HepG2 (cell line): ENCODE data around the gene ABCA8. TPM values are rescaled to one million over a fixed set of nuclear protein-coding genes. Genes with fewer than 3 reads are reported as not detected.

Source experiments
- AHR ChIP-seq: IDR thresholded peaks from 2 replicates; pipeline ENCODE4 v1.6.1; 2018; ENCODE audit warnings: missing genetic modification reagents, missing compliant biosample characterization
- BORCS8-MEF2B ChIP-seq: sonication (generic); formaldehyde crosslinking; IDR thresholded peaks from 2 replicates; pipeline ENCODE4 v1.8.0; 2022; ENCODE audit warnings: mild to moderate bottlenecking, missing genetic modification reagents
- EHMT2 ChIP-seq: fragments of 200-600 bp; sonication (generic); IDR thresholded peaks from 2 replicates; pipeline ENCODE4 v1.7.0; 2017; ENCODE audit warnings: antibody characterized with exemption, low read depth, low read length, borderline replicate concordance
- ELF3 ChIP-seq: IDR thresholded peaks from 2 replicates; pipeline ENCODE4 v1.6.1; 2016; ENCODE audit warnings: missing genetic modification reagents, missing compliant biosample characterization
- ESRRA ChIP-seq: sonication (generic); formaldehyde crosslinking; IDR thresholded peaks from 2 replicates; pipeline ENCODE4 v1.5.1; 2020; ENCODE audit warnings: mild to moderate bottlenecking, low read depth, missing genetic modification reagents
- GABPB1 ChIP-seq: IDR thresholded peaks from 2 replicates; pipeline ENCODE4 v1.6.1; 2016; ENCODE audit warnings: mild to moderate bottlenecking, missing genetic modification reagents, moderate library complexity, missing compliant biosample characterization
- KDM5A ChIP-seq: fragments of 200-600 bp; sonication (generic); IDR thresholded peaks from 2 replicates; pipeline ENCODE4 v1.7.0; 2018; ENCODE audit warnings: antibody characterized with exemption, mild to moderate bottlenecking, low read length, borderline replicate concordance
- MEF2D ChIP-seq: sonication (generic); formaldehyde crosslinking; IDR thresholded peaks from 2 replicates; pipeline ENCODE4 v1.5.1; 2020; ENCODE audit warnings: mild to moderate bottlenecking, missing genetic modification reagents
- MLLT10 ChIP-seq: sonication (generic); formaldehyde crosslinking; IDR thresholded peaks from 2 replicates; pipeline ENCODE4 v1.4.0; 2020; ENCODE audit warnings: missing genetic modification reagents
- MTF2 ChIP-seq: sonication (generic); formaldehyde crosslinking; IDR thresholded peaks from 2 replicates; pipeline ENCODE4 v1.5.0; 2020; ENCODE audit warnings: missing genetic modification reagents, borderline replicate concordance
- SNAPC2 ChIP-seq: sonication (generic); formaldehyde crosslinking; IDR thresholded peaks from 2 replicates; pipeline ENCODE4 v1.8.1; 2022; ENCODE audit warnings: mild to moderate bottlenecking, missing genetic modification reagents
- SP4 ChIP-seq: sonication (generic); formaldehyde crosslinking; IDR thresholded peaks from 2 replicates; pipeline ENCODE4 v1.8.1; 2023; ENCODE audit warnings: mild to moderate bottlenecking, missing genetic modification reagents
- SRSF4 ChIP-seq: fragments of 200-400 bp; formaldehyde crosslinking; IDR thresholded peaks from one replicate; pipeline ENCODE4 v1.6.1; 2018; ENCODE audit warnings: mild to moderate bottlenecking, low read depth, low read length, moderate library complexity; ENCODE audit not compliant: poor library complexity, severe bottlenecking
- TEAD3 ChIP-seq: optimal IDR thresholded peaks from 2 replicates; pipeline ENCODE3; 2016; ENCODE audit warnings: borderline replicate concordance
- YEATS2 ChIP-seq: sonication (generic); formaldehyde crosslinking; IDR thresholded peaks from 2 replicates; pipeline ENCODE4 v1.4.0; 2020; ENCODE audit warnings: missing genetic modification reagents, borderline replicate concordance
- ZNF101 ChIP-seq: sonication (generic); formaldehyde crosslinking; IDR thresholded peaks from 2 replicates; pipeline ENCODE4 v1.4.0; 2020; ENCODE audit warnings: mild to moderate bottlenecking, low read depth, missing genetic modification reagents, borderline replicate concordance
- ZNF253 ChIP-seq: sonication (generic); formaldehyde crosslinking; IDR thresholded peaks from 2 replicates; pipeline ENCODE4 v1.8.0; 2022; ENCODE audit warnings: mild to moderate bottlenecking, missing genetic modification reagents, borderline replicate concordance
- ZNF329 ChIP-seq: sonication (generic); formaldehyde crosslinking; IDR thresholded peaks from 2 replicates; pipeline ENCODE4 v1.9.0; 2021; ENCODE audit warnings: low read depth, mild to moderate bottlenecking, missing genetic modification reagents
- ZNF501 ChIP-seq: sonication (generic); formaldehyde crosslinking; IDR thresholded peaks from 2 replicates; pipeline ENCODE4 v1.5.1; 2020; ENCODE audit warnings: mild to moderate bottlenecking, moderate library complexity, missing genetic modification reagents
- ZNF75D ChIP-seq: sonication (generic); formaldehyde crosslinking; IDR thresholded peaks from 2 replicates; pipeline ENCODE4 v1.8.1; 2023; ENCODE audit warnings: missing genetic modification reagents, mild to moderate bottlenecking, borderline replicate concordance
- ZNF839 ChIP-seq: sonication (generic); formaldehyde crosslinking; IDR thresholded peaks from 2 replicates; pipeline ENCODE4 v1.4.0; 2020; ENCODE audit warnings: missing genetic modification reagents, mild to moderate bottlenecking, borderline replicate concordance
- ZNF850 ChIP-seq: sonication (generic); formaldehyde crosslinking; conservative IDR thresholded peaks from 2 replicates; pipeline ENCODE4 v1.9.0; 2021; ENCODE audit warnings: mild to moderate bottlenecking, missing genetic modification reagents
- ZSCAN30 ChIP-seq: sonication (generic); formaldehyde crosslinking; IDR thresholded peaks from 2 replicates; pipeline ENCODE4 v1.5.0; 2020; ENCODE audit warnings: mild to moderate bottlenecking, missing genetic modification reagents
- polyA plus RNA-seq, 8 experiments: library from polyadenylated mRNA; depleted of rRNA in 3 of 8; stranded (reverse) in 7 of 8; unstranded in 1 of 8; fragments of >200 nt; fragmentation: Illumina TruSeq in 4 of 8; extraction: Trizol in 4 of 8; gene quantifications; 2 replicates each; pipeline versions ENCODE4 v1.2.1 to v1.2.3, GENCODE V29; 2011 to 2016; ENCODE audit warnings: low read depth in 4 of 8, missing spikeins in 1 of 8, mixed read lengths in 1 of 8; ENCODE audit not compliant: insufficient read depth in 1 of 8
- total RNA-seq, 5 experiments: library from RNA; depleted of rRNA; stranded (reverse); fragments of >200 nt; fragmentation: Illumina TruSeq; extraction: Trizol; gene quantifications; 2 replicates each; pipeline ENCODE4 v1.2.3, GENCODE V29; 2016; ENCODE audit warnings: low read depth in 1 of 5
- TF ChIP-seq, protein P1 (sequence below): sonication (generic); formaldehyde crosslinking; IDR thresholded peaks from 2 replicates; pipeline ENCODE4 v1.4.0; 2020; ENCODE audit warnings: missing genetic modification reagents, mild to moderate bottlenecking, borderline replicate concordance
- TF ChIP-seq, protein P2 (sequence below), 2 experiments: sonication (generic) in 1 of 2; formaldehyde crosslinking in 1 of 2; IDR thresholded peaks; 2 replicates each; pipeline versions ENCODE4 v1.4.0 to v1.6.1; 2016 to 2020; ENCODE audit warnings: borderline replicate concordance in 1 of 2, low read depth in 1 of 2, mild to moderate bottlenecking in 1 of 2, missing genetic modification reagents in 1 of 2

The ABCA8 gene
- total and polyA plus RNA-seq, 2 of the 13 experiments (the other 11 are each of a cell fraction or from before 2014, with no cell fraction given) = 0.05 to 0.18 TPM

DNA sequence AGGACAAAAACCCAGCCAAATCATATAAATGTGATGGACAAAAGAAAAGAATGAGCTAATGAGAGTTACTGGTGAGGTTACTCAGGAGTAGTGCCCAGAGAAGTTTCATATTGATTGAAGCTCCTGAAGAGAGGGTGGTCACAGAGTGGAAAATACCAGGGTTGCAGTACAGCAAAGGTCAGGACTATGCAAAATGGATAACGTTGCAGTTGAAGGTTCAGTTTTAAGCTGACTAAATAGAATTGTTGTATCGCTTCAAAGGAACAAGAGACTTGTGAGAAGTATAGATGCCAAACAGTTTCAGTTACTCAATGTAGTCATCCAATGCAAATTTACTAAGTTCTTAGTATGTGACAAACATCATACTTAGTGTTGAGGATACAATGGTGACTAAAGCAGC, 47.1 kb downstream of the ABCA8 start (continued):
- TF ChIP-seq, protein P1, sequence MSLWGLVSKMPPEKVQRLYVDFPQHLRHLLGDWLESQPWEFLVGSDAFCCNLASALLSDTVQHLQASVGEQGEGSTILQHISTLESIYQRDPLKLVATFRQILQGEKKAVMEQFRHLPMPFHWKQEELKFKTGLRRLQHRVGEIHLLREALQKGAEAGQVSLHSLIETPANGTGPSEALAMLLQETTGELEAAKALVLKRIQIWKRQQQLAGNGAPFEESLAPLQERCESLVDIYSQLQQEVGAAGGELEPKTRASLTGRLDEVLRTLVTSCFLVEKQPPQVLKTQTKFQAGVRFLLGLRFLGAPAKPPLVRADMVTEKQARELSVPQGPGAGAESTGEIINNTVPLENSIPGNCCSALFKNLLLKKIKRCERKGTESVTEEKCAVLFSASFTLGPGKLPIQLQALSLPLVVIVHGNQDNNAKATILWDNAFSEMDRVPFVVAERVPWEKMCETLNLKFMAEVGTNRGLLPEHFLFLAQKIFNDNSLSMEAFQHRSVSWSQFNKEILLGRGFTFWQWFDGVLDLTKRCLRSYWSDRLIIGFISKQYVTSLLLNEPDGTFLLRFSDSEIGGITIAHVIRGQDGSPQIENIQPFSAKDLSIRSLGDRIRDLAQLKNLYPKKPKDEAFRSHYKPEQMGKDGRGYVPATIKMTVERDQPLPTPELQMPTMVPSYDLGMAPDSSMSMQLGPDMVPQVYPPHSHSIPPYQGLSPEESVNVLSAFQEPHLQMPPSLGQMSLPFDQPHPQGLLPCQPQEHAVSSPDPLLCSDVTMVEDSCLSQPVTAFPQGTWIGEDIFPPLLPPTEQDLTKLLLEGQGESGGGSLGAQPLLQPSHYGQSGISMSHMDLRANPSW (CRISPR knock-in tag) = no peak
- no peak for TF ChIP-seq AHR (CRISPR knock-in tag)
- no peak for TF ChIP-seq ZNF101 (CRISPR knock-in tag)
- TF ChIP-seq KDM5A = no peak
- no peak for TF ChIP-seq ESRRA (CRISPR knock-in tag)
- no peak; the same call in 1 of the 2 replicates for TF ChIP-seq EHMT2
- peak; percentile 31; the same call in 1 of the 2 replicates for TF ChIP-seq YEATS2 (CRISPR knock-in tag)
- no peak for TF ChIP-seq ZNF75D (CRISPR knock-in tag)
- TF ChIP-seq SRSF4 = no peak
- no peak for TF ChIP-seq ZSCAN30
- no peak for TF ChIP-seq ZNF839 (CRISPR knock-in tag)
- TF ChIP-seq SNAPC2 (CRISPR knock-in tag) = peak; percentile 81; the same call in 1 of the 2 replicates
- no peak for TF ChIP-seq ZNF850
- no peak for TF ChIP-seq MLLT10
- no peak for TF ChIP-seq ZNF253 (CRISPR knock-in tag)
- no peak for TF ChIP-seq ELF3
- no peak for TF ChIP-seq ZNF329 (CRISPR knock-in tag)
- TF ChIP-seq, protein P2, sequence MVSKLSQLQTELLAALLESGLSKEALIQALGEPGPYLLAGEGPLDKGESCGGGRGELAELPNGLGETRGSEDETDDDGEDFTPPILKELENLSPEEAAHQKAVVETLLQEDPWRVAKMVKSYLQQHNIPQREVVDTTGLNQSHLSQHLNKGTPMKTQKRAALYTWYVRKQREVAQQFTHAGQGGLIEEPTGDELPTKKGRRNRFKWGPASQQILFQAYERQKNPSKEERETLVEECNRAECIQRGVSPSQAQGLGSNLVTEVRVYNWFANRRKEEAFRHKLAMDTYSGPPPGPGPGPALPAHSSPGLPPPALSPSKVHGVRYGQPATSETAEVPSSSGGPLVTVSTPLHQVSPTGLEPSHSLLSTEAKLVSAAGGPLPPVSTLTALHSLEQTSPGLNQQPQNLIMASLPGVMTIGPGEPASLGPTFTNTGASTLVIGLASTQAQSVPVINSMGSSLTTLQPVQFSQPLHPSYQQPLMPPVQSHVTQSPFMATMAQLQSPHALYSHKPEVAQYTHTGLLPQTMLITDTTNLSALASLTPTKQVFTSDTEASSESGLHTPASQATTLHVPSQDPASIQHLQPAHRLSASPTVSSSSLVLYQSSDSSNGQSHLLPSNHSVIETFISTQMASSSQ (IDR thresholded peaks at IDR 0.05; ENCODE audit: low read depth) = no peak; the same call in 1 of the 2 replicates
- TF ChIP-seq, protein P2 (CRISPR knock-in tag; IDR thresholded peaks at IDR 0.05; ENCODE audit: borderline replicate concordance) = peak; percentile 44; the same call in 1 of the 2 replicates
- no peak for TF ChIP-seq BORCS8-MEF2B
- 0 out of 2 replicates have a peak, but pooled peaks have one; percentile 45 for TF ChIP-seq MEF2D (CRISPR knock-in tag)
- TF ChIP-seq SP4 (CRISPR knock-in tag) = no peak
- no peak for TF ChIP-seq GABPB1 (CRISPR knock-in tag)
- no peak for TF ChIP-seq MTF2 (CRISPR knock-in tag)
- TF ChIP-seq TEAD3 (CRISPR knock-in tag) = peak; percentile 78
- no peak for TF ChIP-seq ZNF501 (CRISPR knock-in tag)
